Dedifferentiated amniotic fluid mesenchymal stem cell (primary cell): Measurements from ENCODE around the gene SOCS3.

Experiments
- DNase-seq: peaks from one replicate; pipeline ENCODE4 v3.0.0-alpha.2; 2016; ENCODE audit errors: extremely low spot score

Gene SOCS3

DNA sequence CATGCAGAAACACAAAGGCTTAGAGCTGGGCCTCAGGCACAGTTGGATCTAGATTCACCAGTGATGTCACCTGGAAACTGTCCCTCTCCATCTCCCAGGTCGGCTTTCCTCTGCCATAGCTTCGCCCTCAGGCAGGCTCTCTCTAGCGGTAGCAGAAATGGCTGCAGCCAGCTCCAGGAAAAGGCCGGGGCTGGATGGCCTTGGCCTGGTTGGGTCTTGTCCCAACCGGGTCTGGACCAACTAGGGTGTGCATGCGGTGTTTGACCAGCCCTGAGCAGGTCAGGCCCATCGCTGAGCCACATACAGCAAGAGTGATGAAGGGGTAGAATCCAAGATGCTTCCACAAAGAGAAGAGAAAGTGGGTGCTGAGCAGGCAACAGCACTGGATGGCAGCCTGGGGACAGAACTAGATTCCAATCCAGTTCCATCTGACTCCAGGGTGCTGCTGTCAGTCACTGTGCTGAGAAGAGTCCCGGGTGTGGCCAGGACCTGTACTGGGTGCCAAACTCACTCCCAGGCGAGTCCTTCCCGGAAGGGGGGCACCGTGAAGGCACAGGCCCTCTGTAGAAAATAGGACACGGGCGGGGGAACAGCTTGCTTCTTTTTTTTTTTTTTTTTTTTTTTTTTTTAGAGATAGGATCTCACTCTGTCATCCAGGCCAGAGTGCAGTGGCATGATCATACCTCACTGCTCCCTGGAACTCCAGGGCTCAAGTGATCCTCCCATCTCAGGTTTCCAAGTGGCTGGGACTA, 51.8 kb downstream of the SOCS3 start:
- no peak for DNase-seq

DNA sequence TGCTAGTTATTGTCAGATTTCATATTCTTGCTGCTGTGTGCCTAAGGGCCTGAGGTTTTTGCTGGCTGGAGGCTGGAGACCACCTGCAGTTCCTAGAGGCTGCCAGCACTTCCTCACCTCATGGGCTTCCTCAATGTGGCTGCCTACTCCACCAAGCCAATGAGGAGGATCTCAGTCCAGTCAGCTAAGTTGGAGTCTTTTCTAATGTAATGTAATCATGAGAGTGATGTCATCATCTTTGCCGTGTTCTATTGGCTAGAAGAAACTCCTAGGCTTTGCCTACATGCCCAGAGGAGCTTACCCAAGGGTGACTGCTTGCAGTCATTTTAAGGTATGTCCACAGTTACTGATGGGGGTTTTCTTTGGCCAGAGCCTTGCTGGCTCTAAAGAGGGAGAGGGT, 53.0 kb downstream of the SOCS3 start:
- no peak for DNase-seq
